T-helper 2 cell treated with Interferon-gamma antibody and Interleukin-4, amounts not matched to agents 100 ng/mL and 5 ng/mL, for 36 hours (primary cell): ENCODE data around the gene OR2J2. TPM values are rescaled to one million over a fixed set of nuclear protein-coding genes. Genes with fewer than 3 reads are reported as not detected.

Experiments used
- total RNA-seq: library from RNA; stranded (reverse); gene quantifications from 2 replicates; pipeline ENCODE4 v1.2.3, GENCODE V29; 2022

OR2J2 gene
- total RNA-seq, 1 donor from 2014 or later: not detected

Other genes with a start within 250 kb of the OR2J2 start
- gene TRIM27, start 246.9 kb upstream of the OR2J2 start, total RNA-seq: 61.5 and 65.9 TPM in 2 replicates
- gene ZNF311, start 165.6 kb upstream of the OR2J2 start, total RNA-seq: 0.66 and 0.77 TPM in 2 replicates
- not detected in 2 replicates for gene OR2W1, start 125.7 kb upstream of the OR2J2 start, total RNA-seq
- not detected in 2 replicates for gene OR2B3, start 83.6 kb upstream of the OR2J2 start, total RNA-seq
- gene OR2J1, start 71.4 kb upstream of the OR2J2 start, total RNA-seq: not detected in 2 replicates
- not detected in 2 replicates for gene OR2J3, start 62.8 kb upstream of the OR2J2 start, total RNA-seq
- gene OR14J1, start 130.8 kb downstream of the OR2J2 start, total RNA-seq: not detected in 2 replicates
- gene OR5V1, start 198.0 kb downstream of the OR2J2 start, total RNA-seq: not detected in 2 replicates
- not detected in 2 replicates for gene OR12D3, start 204.4 kb downstream of the OR2J2 start, total RNA-seq
- gene OR12D2, start 224.7 kb downstream of the OR2J2 start, total RNA-seq: not detected in 2 replicates
- gene OR12D1, start 244.0 kb downstream of the OR2J2 start, total RNA-seq: not detected in 2 replicates